Testis (tissue), 5 donors: ENCODE data around the gene AKAP5. TPM values are rescaled to one million over a fixed set of nuclear protein-coding genes. Genes with fewer than 3 reads are reported as not detected.

ENCODE experiments used
- DNase-seq: peaks from one replicate; pipeline ENCODE4 v3.0.0-alpha.2; 2019
- H3K27ac ChIP-seq, 2 donors: fragments of 200-600 bp; sonication (generic); one replicate each; pipeline ENCODE4 v1.5.1; 2019
- H3K27me3 ChIP-seq: fragments of 200-600 bp; sonication (generic); one replicate; pipeline ENCODE4 v1.5.1; 2019
- H3K36me3 ChIP-seq: fragments of 200-600 bp; sonication (generic); one replicate; pipeline ENCODE4 v1.5.1; 2017; ENCODE audit warnings: low read depth; ENCODE audit errors: missing control alignments
- H3K4me1 ChIP-seq: fragments of 200-600 bp; sonication (generic); one replicate; pipeline ENCODE4 v1.5.1; 2019
- H3K4me3 ChIP-seq, 2 donors: fragments of 200-600 bp; sonication (generic); one replicate each; pipeline ENCODE4 v1.5.1; 2017 to 2019
- H3K9me3 ChIP-seq: fragments of 200-600 bp; sonication (generic); one replicate; pipeline ENCODE4 v1.5.1; 2017
- CTCF ChIP-seq, 3 experiments: fragments of 450-650 bp in 2 of 3; fragments of 200-600 bp in 1 of 3; sonication (generic) in 1 of 3; IDR thresholded peaks; one replicate each; pipeline ENCODE4 v1.5.1; 2016 to 2019; ENCODE audit warnings: antibody characterized with exemption in 3 of 3, mild to moderate bottlenecking in 2 of 3, moderate library complexity in 1 of 3
- POLR2A ChIP-seq: fragments of 450-650 bp; IDR thresholded peaks from one replicate; pipeline ENCODE4 v1.6.1; 2017; ENCODE audit warnings: antibody characterized with exemption, mild to moderate bottlenecking, moderate library complexity
- WGBS, 2 donors: methylation state at CpG; one replicate each; pipeline ENCODE4 v1.1.5; 2018; 5-methylcytosine and 5-hydroxymethylcytosine counted together
- intact Hi-C: fragments of 100-400 bp; cut with DNase I; formaldehyde crosslinking; loops from one replicate; pipeline ENCODE4 v1.15.1; 2023; ENCODE audit warnings: low total_unique reads
- long read RNA-seq, 2 donors: transcript quantifications; one replicate each; lab custom pipeline, GENCODE V29; 2026
- polyA plus RNA-seq: library from polyadenylated mRNA; stranded (reverse); fragments of 350-450 nt; fragmentation: Illumina TruSeq; extraction: RNeasy Lipid Tissue Mini Kit (QIAGEN cat#74804); gene quantifications from one replicate; pipeline ENCODE4 v1.2.3, GENCODE V29; 2014; ENCODE audit warnings: low read depth, low replicate concordance; ENCODE audit not compliant: insufficient read depth
- total RNA-seq, 2 donors: library from RNA; depleted of rRNA; stranded (reverse); fragments of >200 nt; gene quantifications; one replicate each; pipeline ENCODE4 v1.2.3, GENCODE V29; 2016

The AKAP5 gene
- total RNA-seq (under 1 TPM; 0.50 to 0.63 TPM), polyA plus RNA-seq (0.29 TPM)
- long read RNA-seq, donor 1, full-length matches to known transcripts, result 4 of 4 reads
- long read RNA-seq, donor 1, partial matches to known transcripts, result 0 of 4 reads
- long read RNA-seq, donor 1, other reads (novel, unspliced or antisense), result 0 of 4 reads
- long read RNA-seq, donor 2, partial matches to known transcripts, result 0 of 1 reads
- long read RNA-seq, donor 2, other reads (novel, unspliced or antisense), result 0 of 1 reads

GRCh38 chr14:64465191-64465822, at the start of gene AKAP5:
AKAP5 (plus strand) TSS chr14:64465499; CDS start chr14:64468395, 2,896 bp downstream.
- Histone ChIP-seq H3K27me3 (no peaks in the 10 kb centered on the region), H3K4me3 (peak within 1 kb of the TSS; percentile 73), H3K9me3 (no peaks in the 10 kb centered on the region), H3K36me3 (no peaks in the 10 kb centered on the region), H3K27ac (no peak within 1 kb of the TSS), H3K4me1 (no peaks in the 10 kb centered on the region)
- intact Hi-C loops, result no loop called here
- TF ChIP-seq POLR2A, result no peak
- no peak for TF ChIP-seq CTCF (IDR thresholded peaks at IDR 0.05)
- 0 to 1% methylated on average over 20 to 22 of the region's 74 CpGs for WGBS, 2 donors
- peak; percentile 51 for DNase-seq

GRCh38 chr14:64416348-64416932, 48.9 kb upstream of the AKAP5 start:
- H3K36me3 ChIP-seq, result no peaks in the 10 kb centered on the region
- intact Hi-C loops, result no loop called here
- no peaks in the 10 kb centered on the region for H3K4me1 ChIP-seq
- H3K27ac ChIP-seq, result no peak overlapping the region
- no peaks in the 10 kb centered on the region for H3K27me3 ChIP-seq
- TF ChIP-seq POLR2A, result no peak
- no peak for TF ChIP-seq CTCF (IDR thresholded peaks at IDR 0.05)
- WGBS, 2 donors, result 88 to 90% methylated on average over 3 of the region's 3 CpGs
- no peak overlapping the region for H3K4me3 ChIP-seq
- DNase-seq, result no peak
- no peaks in the 10 kb centered on the region for H3K9me3 ChIP-seq

- TF ChIP-seq CTCF (IDR thresholded peaks at IDR 0.05), result no peak
- TF ChIP-seq POLR2A, result no peak
- WGBS, 2 donors, result 90% methylated on average over 5 of the region's 5 CpGs
- intact Hi-C loops, result no loop called here
- H3K27ac ChIP-seq, result no peak overlapping the region
- no peaks in the 10 kb centered on the region for H3K27me3 ChIP-seq
- no peak overlapping the region for H3K4me3 ChIP-seq
- no peak for DNase-seq
- H3K4me1 ChIP-seq, result no peaks in the 10 kb centered on the region
- no peaks in the 10 kb centered on the region for H3K9me3 ChIP-seq
- H3K36me3 ChIP-seq, result no peaks in the 10 kb centered on the region
Measured at GRCh38 chr14:64417055-64417770, 48.1 kb upstream of the AKAP5 start.

GRCh38 chr14:64417771-64418125, 47.6 kb upstream of the AKAP5 start:
- Histone ChIP-seq H3K27me3 (no peaks in the 10 kb centered on the region), H3K36me3 (no peaks in the 10 kb centered on the region), H3K4me3 (no peak overlapping the region), H3K27ac (no peak overlapping the region), H3K4me1 (no peaks in the 10 kb centered on the region), H3K9me3 (no peaks in the 10 kb centered on the region)
- intact Hi-C loops, result no loop called here
- DNase-seq, result no peak
- TF ChIP-seq POLR2A (no peak), CTCF (IDR thresholded peaks at IDR 0.05) (no peak)
- 97% methylated on average over 7 of the region's 7 CpGs for WGBS, 2 donors
